Activated CD4-positive, alpha-beta memory T cell treated with anti-CD3 and anti-CD28 coated beads, Interleukin-2, amount 10 ng/mL, durations not matched to agents 7 days and 5 days (primary cell): ENCODE measurements around the gene NPR2. TPM values are rescaled to one million over a fixed set of nuclear protein-coding genes. Genes with fewer than 3 reads are reported as not detected.

Source experiments
- CTCF ChIA-PET: fragments of 350-600 bp; sonication (Branson Sonifier 250); formaldehyde crosslinking; loops from one replicate; lab custom pipeline; 2021; ENCODE audit warnings: antibody characterized with exemption, inconsistent platforms; lab: Charles Lee
- POLR2A ChIA-PET: fragments of 350-600 bp; sonication (Branson Sonifier 250); formaldehyde crosslinking; loops from one replicate; lab custom pipeline; 2021; ENCODE audit warnings: antibody characterized with exemption; lab: Charles Lee
- DNase-seq: peaks from one replicate; pipeline ENCODE4 v3.0.0-alpha.2; 2020
- H3K27ac Mint-ChIP-seq: one replicate; pipeline ENCODE4 v1.8.0; 2021; ENCODE audit warnings: mild to moderate bottlenecking, mixed read lengths
- H3K27me3 Mint-ChIP-seq: one replicate; pipeline ENCODE4 v1.8.0; 2021; ENCODE audit warnings: mixed read lengths
- H3K36me3 Mint-ChIP-seq: one replicate; pipeline ENCODE4 v1.8.0; 2021; ENCODE audit warnings: low read depth, mixed read lengths
- H3K4me1 Mint-ChIP-seq: one replicate; pipeline ENCODE4 v1.8.0; 2021; ENCODE audit warnings: mixed read lengths
- H3K4me3 Mint-ChIP-seq: one replicate; pipeline ENCODE4 v1.8.0; 2021; ENCODE audit warnings: mild to moderate bottlenecking, mixed read lengths
- H3K9me3 Mint-ChIP-seq: one replicate; pipeline ENCODE4 v1.8.0; 2021; ENCODE audit warnings: mixed read lengths
- total RNA-seq, 2 experiments: library from RNA; stranded (reverse); gene quantifications; one replicate each; pipeline ENCODE4 v1.2.3, GENCODE V29; 2021

The NPR2 gene
- total RNA-seq, 2 experiments from 2014 or later, result 7.7 to 8.5 TPM

- ChIA-PET CTCF (interaction anchor here (3.1 kb wide), 1 partner anchor 20 kb away, joined by 16 read pairs; no protein-coding TSS in a partner anchor), POLR2A (no interaction called here)
- H3K9me3 Mint-ChIP-seq, result no peaks in the 10 kb centered on the region
- peaks cover 18% of the 10 kb centered on the region for H3K36me3 Mint-ChIP-seq
- H3K4me3 Mint-ChIP-seq, result no peak overlapping the region
- H3K27me3 Mint-ChIP-seq, result no peaks in the 10 kb centered on the region
- no peak overlapping the region for H3K27ac Mint-ChIP-seq
- H3K4me1 Mint-ChIP-seq, result peaks cover 40% of the 10 kb centered on the region
- no peak for DNase-seq
Measured at GRCh38 chr9:35810122-35810521, 18.7 kb downstream of the NPR2 start.

GRCh38 chr9:35811381-35812024 is 20.1 kb downstream of the NPR2 start:
- Mint-ChIP-seq H3K27me3 (no peaks in the 10 kb centered on the region), H3K4me1 (peaks cover 44% of the 10 kb centered on the region), H3K9me3 (no peaks in the 10 kb centered on the region), H3K27ac (peak overlapping the region; percentile 92), H3K4me3 (peak overlapping the region; percentile 74), H3K36me3 (peaks cover 11% of the 10 kb centered on the region)
- ChIA-PET POLR2A (interaction anchor here (0.9 to 3.3 kb wide), 14 partner anchors 9 to 698 kb away, joined by 4 to 11 read pairs (median 4); partner anchors contain the start of genes CCDC107, CREB3, GBA2 and RGP1), CTCF (interaction anchor here (0.7 to 3.1 kb wide), 16 partner anchors 8 to 208 kb away, joined by 3 to 16 read pairs (median 4); partner anchors contain the start of gene ARHGEF39)
- DNase-seq, result no peak

- peaks cover 7% of the 10 kb centered on the region for H3K36me3 Mint-ChIP-seq
- H3K4me3 Mint-ChIP-seq, result peak within 1 kb of the TSS; percentile 74
- DNase-seq, result peak; percentile 97
- CTCF ChIA-PET, result interaction anchor here (0.7 to 3.1 kb wide), 15 partner anchors 9 to 208 kb away, joined by 3 to 16 read pairs (median 4); partner anchors contain the start of gene ARHGEF39
- H3K27me3 Mint-ChIP-seq, result peaks cover 1% of the 10 kb centered on the region
- peak within 1 kb of the TSS; percentile 92 for H3K27ac Mint-ChIP-seq
- H3K4me1 Mint-ChIP-seq, result peaks cover 44% of the 10 kb centered on the region
- POLR2A ChIA-PET, result interaction anchor here (0.9 to 3.3 kb wide), 14 partner anchors 10 to 698 kb away, joined by 4 to 11 read pairs (median 4); partner anchors contain the start of genes CCDC107, CREB3, GBA2 and RGP1
- H3K9me3 Mint-ChIP-seq, result no peaks in the 10 kb centered on the region
Measured at GRCh38 chr9:35812025-35812602, 20.7 kb downstream of the NPR2 start, which contains the start of gene SPAG8. TSS of gene SPAG8 (minus strand) at chr9:35812262. CDS start at chr9:35812147, 115 bp downstream.

- peaks cover 4% of the 10 kb centered on the region for H3K27me3 Mint-ChIP-seq
- no peak for DNase-seq
- peak overlapping the region; percentile 92 for H3K27ac Mint-ChIP-seq
- CTCF ChIA-PET, result interaction anchor here (0.6 to 2.7 kb wide), 13 partner anchors 12 to 377 kb away, joined by 3 to 14 read pairs (median 5); partner anchors contain the start of genes CCDC107, CLTA, GBA2 and RGP1
- peaks cover 44% of the 10 kb centered on the region for H3K4me1 Mint-ChIP-seq
- POLR2A ChIA-PET, result interaction anchor here (0.5 to 3.3 kb wide), 18 partner anchors 12 to 700 kb away, joined by 3 to 10 read pairs (median 4); partner anchors contain the start of genes CCDC107, CLTA, CREB3 and FAM221B
- H3K9me3 Mint-ChIP-seq, result no peaks in the 10 kb centered on the region
- peak overlapping the region; percentile 87 for H3K4me3 Mint-ChIP-seq
- peaks cover 7% of the 10 kb centered on the region for H3K36me3 Mint-ChIP-seq
Measured at GRCh38 chr9:35813434-35814105, 22.2 kb downstream of the NPR2 start.

GRCh38 chr9:35814106-35814840 is 22.9 kb downstream of the NPR2 start:
- peaks cover 7% of the 10 kb centered on the region for H3K36me3 Mint-ChIP-seq
- ChIA-PET POLR2A (interaction anchor here (0.5 to 3.3 kb wide), 21 partner anchors 11 to 700 kb away, joined by 3 to 10 read pairs (median 4); partner anchors contain the start of genes ARHGEF39, CCDC107, CLTA and CREB3), CTCF (interaction anchor here (0.6 to 1.7 kb wide), 13 partner anchors 11 to 376 kb away, joined by 3 to 12 read pairs (median 4); partner anchors contain the start of genes CCDC107, CLTA, GBA2 and RGP1)
- peak overlapping the region; percentile 92 for H3K27ac Mint-ChIP-seq
- H3K27me3 Mint-ChIP-seq, result peaks cover 4% of the 10 kb centered on the region
- peaks cover 44% of the 10 kb centered on the region for H3K4me1 Mint-ChIP-seq
- DNase-seq, result peak; percentile 62
- H3K4me3 Mint-ChIP-seq, result peak overlapping the region; percentile 87
- no peaks in the 10 kb centered on the region for H3K9me3 Mint-ChIP-seq

- ChIA-PET CTCF (interaction anchor here (0.8 to 1.7 kb wide), 10 partner anchors 11 to 168 kb away, joined by 3 to 12 read pairs (median 4); partner anchors contain the start of genes CCDC107, GBA2, RGP1 and RMRP), POLR2A (interaction anchor here (0.8 to 1.6 kb wide), 17 partner anchors 9 to 376 kb away, joined by 3 to 9 read pairs (median 5); partner anchors contain the start of genes ARHGEF39, CCDC107, CLTA and CREB3)
- Mint-ChIP-seq H3K4me3 (peak within 1 kb of the TSS; percentile 87), H3K36me3 (peaks cover 7% of the 10 kb centered on the region), H3K9me3 (no peaks in the 10 kb centered on the region), H3K27me3 (peaks cover 4% of the 10 kb centered on the region), H3K27ac (peak within 1 kb of the TSS; percentile 92), H3K4me1 (peaks cover 45% of the 10 kb centered on the region)
- peak; percentile 99 for DNase-seq
Measured at GRCh38 chr9:35814841-35815543, 23.6 kb downstream of the NPR2 start, which contains the start of gene HINT2. TSS of gene HINT2 (minus strand) at chr9:35815042. CDS start at chr9:35814979, 63 bp downstream.

- no peak overlapping the region for H3K27ac Mint-ChIP-seq
- no peak overlapping the region for H3K4me3 Mint-ChIP-seq
- H3K4me1 Mint-ChIP-seq, result peaks cover 36% of the 10 kb centered on the region
- CTCF ChIA-PET, result no interaction called here
- POLR2A ChIA-PET, result no interaction called here
- no peaks in the 10 kb centered on the region for H3K9me3 Mint-ChIP-seq
- H3K27me3 Mint-ChIP-seq, result peaks cover 4% of the 10 kb centered on the region
- no peak for DNase-seq
- H3K36me3 Mint-ChIP-seq, result peaks cover 7% of the 10 kb centered on the region
Measured at GRCh38 chr9:35816708-35817107, 25.3 kb downstream of the NPR2 start.

GRCh38 chr9:35818341-35818740 is 26.9 kb downstream of the NPR2 start:
- H3K4me1 Mint-ChIP-seq, result peaks cover 19% of the 10 kb centered on the region
- peaks cover 7% of the 10 kb centered on the region for H3K27me3 Mint-ChIP-seq
- CTCF ChIA-PET, result no interaction called here
- H3K4me3 Mint-ChIP-seq, result no peak overlapping the region
- DNase-seq, result no peak
- no peak overlapping the region for H3K27ac Mint-ChIP-seq
- POLR2A ChIA-PET, result interaction anchor here (0.5 kb wide), 1 partner anchor 56 kb away, joined by 3 read pairs; no protein-coding TSS in a partner anchor
- no peaks in the 10 kb centered on the region for H3K9me3 Mint-ChIP-seq
- H3K36me3 Mint-ChIP-seq, result no peaks in the 10 kb centered on the region

- no peak overlapping the region for H3K4me3 Mint-ChIP-seq
- no peak for DNase-seq
- ChIA-PET POLR2A (no interaction called here), CTCF (interaction anchor here (1.0 kb wide), 1 partner anchor 8 kb away, joined by 3 read pairs; the partner anchor contains the start of gene SPAG8)
- H3K9me3 Mint-ChIP-seq, result no peaks in the 10 kb centered on the region
- H3K4me1 Mint-ChIP-seq, result peaks cover 9% of the 10 kb centered on the region
- no peak overlapping the region for H3K27ac Mint-ChIP-seq
- no peaks in the 10 kb centered on the region for H3K36me3 Mint-ChIP-seq
- H3K27me3 Mint-ChIP-seq, result peaks cover 7% of the 10 kb centered on the region
Measured at GRCh38 chr9:35820076-35820475, 28.7 kb downstream of the NPR2 start.

- no peak for DNase-seq
- peaks cover 15% of the 10 kb centered on the region for H3K4me1 Mint-ChIP-seq
- ChIA-PET POLR2A (no interaction called here), CTCF (no interaction called here)
- H3K27ac Mint-ChIP-seq, result no peak overlapping the region
- H3K4me3 Mint-ChIP-seq, result no peak overlapping the region
- H3K36me3 Mint-ChIP-seq, result no peaks in the 10 kb centered on the region
- peaks cover 6% of the 10 kb centered on the region for H3K27me3 Mint-ChIP-seq
- H3K9me3 Mint-ChIP-seq, result no peaks in the 10 kb centered on the region
Measured at GRCh38 chr9:35822926-35823325, 31.5 kb downstream of the NPR2 start.
